GM19324 (cell line): Measurements from ENCODE around the gene CRACDL.

Experiments used
- ATAC-seq: cut with Tn5 transposase; IDR thresholded peaks from one replicate; pipeline ENCODE4 v1.9.1; 2021; ENCODE audit warnings: mild to moderate bottlenecking, moderate library complexity; ENCODE audit not compliant: unreplicated experiment, low FRiP score

Gene CRACDL, protein sequence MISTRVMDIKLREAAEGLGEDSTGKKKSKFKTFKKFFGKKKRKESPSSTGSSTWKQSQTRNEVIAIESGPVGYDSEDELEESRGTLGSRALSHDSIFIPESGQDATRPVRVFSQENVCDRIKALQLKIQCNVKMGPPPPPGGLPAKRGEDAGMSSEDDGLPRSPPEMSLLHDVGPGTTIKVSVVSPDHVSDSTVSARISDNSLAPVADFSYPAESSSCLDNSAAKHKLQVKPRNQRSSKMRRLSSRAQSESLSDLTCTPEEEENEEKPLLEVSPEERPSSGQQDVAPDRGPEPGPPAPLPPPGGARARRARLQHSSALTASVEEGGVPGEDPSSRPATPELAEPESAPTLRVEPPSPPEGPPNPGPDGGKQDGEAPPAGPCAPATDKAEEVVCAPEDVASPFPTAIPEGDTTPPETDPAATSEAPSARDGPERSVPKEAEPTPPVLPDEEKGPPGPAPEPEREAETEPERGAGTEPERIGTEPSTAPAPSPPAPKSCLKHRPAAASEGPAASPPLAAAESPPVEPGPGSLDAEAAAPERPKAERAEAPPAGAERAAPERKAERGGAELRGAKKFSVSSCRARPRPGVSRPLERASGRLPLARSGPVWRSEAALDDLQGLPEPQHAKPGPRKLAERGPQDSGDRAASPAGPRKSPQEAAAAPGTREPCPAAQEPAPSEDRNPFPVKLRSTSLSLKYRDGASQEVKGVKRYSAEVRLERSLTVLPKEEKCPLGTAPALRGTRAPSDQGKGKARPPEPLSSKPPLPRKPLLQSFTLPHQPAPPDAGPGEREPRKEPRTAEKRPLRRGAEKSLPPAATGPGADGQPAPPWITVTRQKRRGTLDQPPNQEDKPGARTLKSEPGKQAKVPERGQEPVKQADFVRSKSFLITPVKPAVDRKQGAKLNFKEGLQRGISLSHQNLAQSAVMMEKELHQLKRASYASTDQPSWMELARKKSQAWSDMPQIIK

DNA sequence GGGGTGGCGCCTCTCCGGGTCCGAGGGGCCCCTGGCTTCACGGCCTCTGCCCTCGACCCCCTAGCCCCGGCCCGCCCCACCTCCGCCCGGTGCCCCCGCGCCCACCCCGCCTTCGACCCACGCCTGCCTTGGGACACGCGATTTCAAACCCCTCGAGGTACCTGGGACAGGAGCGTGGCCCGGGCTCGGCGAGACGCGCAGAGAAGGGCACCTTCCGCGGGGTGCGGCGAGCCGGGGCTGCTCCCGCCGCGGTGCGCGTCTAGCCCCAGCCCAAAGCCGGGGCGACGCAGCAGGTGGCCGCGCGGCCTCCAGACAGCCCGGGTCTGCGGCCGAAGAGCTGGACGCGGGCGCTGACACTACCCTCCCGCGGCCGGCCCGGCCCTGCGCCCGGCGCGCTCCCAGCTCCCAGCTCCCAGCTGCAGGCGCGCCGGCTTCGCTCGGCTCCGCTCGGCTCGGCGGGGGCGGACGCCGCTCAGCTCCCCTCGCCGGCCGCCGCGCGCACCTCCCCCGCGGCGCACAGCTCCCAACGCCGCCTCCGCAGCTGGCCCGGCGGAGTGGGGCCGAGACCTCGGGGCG, at the start of gene CRACDL:
Gene CRACDL (minus strand): TSS at position 449 of the 576 bp plus-strand sequence. CDS start 89,425 bp downstream, outside the sequence.
- ATAC-seq = no peak

DNA sequence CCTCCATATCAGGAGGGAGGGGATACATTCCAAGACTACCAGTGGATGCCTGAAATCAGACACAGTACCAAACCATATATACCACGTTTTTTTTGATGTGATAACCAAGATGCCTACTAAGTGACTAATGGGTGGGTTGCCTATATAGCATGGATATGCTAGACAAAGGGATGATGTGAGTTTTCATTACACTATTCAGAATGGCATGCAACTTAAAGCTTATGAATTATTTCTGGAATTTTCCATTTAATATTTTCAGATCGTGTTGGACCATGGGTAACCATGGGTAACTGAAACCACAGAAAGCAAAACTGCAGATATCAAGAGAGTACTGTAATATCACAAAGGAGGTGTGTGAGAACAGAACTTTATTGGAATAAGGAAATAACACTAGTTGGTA, 39.6 kb upstream of the CRACDL start:
- no peak for ATAC-seq

DNA sequence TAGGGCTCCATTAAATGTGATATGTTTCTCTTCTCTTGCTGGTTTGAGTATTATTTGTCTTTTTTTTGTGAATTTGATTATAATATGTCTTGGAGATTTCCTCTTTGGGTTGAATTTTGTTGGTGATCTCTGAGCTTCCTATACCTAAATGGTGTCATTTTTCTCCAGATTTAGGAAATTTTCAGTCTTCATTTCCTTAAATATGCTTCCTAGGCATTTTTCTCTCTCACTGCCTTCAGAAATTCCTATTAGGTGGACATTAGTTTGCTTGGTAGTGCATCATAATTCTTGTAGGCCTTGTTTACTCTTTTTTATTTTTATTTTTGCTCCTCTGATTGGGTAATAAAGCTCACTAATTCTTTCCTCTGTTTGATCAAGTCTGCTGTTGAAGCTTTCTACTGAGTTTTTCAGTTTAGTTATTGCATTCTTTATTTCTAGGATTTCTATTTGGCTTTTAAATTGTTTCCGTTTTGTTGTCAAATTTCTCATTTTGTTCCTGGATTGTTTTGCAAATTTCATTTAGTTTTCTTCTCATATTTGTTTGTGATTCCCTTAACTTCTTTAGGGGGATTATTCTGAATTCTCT, 36.6 kb upstream of the CRACDL start:
- no peak for ATAC-seq

DNA sequence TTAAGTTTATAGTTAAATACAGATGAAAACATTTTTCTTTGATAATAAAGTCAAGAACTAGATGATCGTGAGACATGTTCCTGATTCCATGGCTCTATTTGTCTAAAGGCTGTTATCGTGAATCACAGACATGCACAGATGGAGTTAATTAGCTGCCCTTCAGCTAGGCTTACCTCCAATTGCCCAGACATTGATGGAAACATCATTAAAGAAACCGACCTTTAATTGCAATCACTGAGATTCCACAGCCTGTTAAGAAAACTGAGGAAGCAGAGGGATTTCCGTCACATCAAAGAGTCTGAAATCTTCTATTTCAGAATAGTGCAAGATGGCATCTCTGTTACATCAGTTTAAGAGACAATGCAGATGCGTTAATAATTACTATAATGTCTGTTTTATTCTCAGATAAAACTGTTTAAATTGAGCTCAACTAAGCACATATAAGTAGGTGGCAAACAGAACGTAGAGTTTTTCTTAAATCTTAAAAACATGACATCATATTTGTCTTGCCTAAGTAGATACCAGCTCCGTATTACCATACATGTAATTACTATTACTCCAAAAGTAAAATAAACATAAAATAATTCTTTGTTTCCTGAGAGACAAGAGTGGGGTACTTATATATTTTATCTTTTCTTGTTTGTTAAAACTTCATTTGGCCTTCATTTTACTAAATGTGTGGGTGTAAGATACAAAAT, 23.9 kb upstream of the CRACDL start:
- no peak for ATAC-seq

DNA sequence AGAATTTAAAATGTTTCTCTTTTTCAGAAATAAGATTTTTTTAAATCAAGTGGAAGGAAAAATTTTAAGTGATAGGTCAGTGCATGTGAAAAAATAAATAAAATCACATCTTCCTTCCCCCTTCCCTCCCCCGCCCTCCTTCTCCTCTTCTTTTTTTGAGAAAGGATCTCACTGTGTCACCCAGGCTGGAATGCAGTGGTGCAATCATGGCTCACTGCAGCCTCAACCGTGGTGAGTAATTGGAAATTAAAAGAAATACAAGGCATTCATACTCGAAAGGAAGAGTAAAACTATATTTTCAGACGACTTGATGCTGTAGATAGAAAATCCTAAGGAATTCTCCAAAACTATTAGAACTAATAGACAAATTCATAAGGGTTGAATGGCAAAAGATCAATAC, 16.9 kb upstream of the CRACDL start:
- no peak for ATAC-seq

DNA sequence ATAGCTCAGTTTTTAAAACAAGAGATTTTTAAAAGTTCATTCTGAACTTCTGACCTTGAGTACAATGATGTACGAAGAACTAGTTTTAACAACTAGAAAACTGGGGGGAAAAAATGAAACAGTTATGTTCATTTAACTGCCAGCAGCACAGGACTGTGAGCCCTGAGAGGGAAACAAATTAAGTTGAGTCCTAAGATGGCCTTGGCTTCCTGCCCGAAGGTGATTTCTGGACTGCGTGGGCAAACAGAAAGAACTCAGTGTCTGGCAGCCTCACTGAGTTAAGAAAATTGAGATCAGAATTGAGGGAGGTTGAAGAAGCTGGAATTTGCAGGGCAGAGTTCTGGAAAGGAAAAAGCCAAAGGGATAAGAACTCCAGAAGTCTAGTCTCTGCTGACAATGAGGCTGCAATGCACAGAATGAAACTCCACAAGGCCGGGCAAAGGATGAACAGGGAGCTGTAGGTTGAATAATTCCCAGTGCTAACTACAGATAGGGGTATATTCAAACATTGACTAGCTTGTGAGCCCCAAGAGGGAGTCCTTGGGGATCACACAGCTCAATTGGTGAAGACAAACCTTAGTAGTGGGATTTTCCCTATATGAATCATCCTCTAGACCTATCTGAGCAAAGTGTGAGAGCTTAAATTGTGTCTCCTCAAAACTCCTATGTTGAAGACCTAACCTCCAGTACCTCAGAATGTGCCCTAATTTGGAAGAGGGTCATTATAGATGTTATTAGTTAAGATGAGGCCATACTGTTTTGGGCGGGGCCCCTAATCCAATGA, 13.1 kb upstream of the CRACDL start:
- no peak for ATAC-seq

DNA sequence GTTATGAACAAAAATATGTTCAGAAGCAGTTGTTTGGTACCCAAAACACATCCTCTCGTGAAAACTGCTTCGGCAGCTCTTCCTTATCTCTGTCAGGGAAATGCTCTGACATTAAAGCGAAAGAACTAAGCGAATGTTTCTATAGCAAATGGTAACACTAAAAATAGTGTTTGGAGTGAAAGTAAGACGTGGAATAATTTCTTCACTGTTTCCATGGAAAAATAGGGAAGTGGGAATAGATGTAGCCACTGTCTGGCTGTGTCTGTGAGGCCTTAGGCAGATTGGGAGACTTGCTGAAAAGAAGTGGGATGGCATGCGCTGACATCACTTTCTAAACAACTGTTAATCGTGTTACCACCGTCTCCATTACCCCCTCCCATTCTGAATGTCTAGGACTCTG, 11.5 kb upstream of the CRACDL start:
- no peak for ATAC-seq

DNA sequence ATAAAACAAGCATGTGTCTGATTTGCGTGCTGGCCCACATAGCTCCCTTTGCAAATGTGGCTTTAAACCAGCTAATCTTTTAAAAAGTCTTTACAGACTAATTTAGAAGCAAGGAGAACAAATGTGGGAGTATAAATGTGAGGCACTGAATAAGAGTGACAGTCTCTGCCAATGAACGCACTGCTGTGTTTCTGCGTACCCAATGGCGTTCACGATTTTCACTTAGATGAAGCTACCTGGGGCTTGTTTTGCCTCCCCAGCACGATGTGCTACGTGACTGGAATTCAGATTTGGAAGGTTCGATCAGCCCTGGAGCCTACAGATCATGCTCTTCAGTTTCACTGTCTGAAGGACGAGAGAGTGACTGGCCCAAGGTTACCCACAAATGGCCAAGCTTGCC, 10.8 kb upstream of the CRACDL start:
- no peak for ATAC-seq

DNA sequence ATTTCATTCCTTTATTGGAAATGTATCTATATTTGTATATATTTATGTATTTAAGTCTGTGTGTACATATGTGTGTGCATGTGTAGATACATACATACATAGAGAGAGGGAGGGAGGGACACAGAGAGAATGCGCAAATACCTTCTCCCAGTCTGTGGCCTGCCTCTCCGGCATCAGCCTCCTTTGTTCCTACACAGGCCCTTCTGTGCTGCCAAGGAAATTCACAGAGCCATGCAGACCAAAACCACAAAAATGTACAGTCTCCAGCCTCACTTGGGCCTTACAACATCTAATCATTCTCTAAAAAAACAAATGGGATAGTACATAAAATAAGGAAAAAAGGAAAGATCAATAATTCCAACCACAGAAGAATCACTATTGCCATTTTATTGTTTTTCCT, 8.8 kb upstream of the CRACDL start:
- no peak for ATAC-seq

DNA sequence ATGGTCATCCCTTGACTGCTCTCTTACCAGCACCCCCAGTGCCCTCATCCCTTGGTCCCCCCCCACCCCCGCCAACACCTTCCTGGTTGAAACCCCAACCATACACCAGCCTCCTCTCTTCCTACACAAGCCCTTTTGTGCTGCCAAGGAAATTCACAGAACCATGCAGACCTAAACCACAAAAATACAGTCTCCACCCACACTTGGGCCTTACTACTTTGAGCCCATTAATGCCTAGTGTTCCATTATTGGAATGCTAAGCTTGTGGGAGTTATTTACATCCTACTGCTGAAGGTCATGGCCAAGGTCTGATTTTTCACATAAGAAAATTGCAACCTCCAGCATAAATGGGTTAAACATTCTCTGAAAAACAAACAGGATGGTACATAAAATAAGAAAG, 4.1 kb upstream of the CRACDL start:
- no peak for ATAC-seq

DNA sequence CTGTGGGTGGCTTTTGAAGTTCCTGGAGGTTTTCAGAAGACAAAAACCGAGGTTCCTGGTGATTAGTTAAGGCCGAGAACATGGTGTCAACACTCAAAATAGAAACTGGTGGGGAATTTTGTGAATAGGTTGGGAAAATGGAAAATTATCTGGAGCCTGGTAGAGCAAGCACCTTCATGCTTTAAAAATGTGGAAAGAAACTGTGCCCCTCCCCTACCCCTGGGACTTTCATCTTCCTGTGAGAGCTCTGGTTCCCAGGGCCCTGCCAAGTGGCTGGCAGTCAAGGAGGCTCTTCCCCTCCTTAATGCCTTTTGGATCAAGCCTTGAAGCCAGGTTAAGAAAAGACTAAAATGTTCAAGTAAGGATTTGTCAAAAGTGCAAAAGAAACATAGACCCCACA, 1.9 kb upstream of the CRACDL start:
- no peak for ATAC-seq

DNA sequence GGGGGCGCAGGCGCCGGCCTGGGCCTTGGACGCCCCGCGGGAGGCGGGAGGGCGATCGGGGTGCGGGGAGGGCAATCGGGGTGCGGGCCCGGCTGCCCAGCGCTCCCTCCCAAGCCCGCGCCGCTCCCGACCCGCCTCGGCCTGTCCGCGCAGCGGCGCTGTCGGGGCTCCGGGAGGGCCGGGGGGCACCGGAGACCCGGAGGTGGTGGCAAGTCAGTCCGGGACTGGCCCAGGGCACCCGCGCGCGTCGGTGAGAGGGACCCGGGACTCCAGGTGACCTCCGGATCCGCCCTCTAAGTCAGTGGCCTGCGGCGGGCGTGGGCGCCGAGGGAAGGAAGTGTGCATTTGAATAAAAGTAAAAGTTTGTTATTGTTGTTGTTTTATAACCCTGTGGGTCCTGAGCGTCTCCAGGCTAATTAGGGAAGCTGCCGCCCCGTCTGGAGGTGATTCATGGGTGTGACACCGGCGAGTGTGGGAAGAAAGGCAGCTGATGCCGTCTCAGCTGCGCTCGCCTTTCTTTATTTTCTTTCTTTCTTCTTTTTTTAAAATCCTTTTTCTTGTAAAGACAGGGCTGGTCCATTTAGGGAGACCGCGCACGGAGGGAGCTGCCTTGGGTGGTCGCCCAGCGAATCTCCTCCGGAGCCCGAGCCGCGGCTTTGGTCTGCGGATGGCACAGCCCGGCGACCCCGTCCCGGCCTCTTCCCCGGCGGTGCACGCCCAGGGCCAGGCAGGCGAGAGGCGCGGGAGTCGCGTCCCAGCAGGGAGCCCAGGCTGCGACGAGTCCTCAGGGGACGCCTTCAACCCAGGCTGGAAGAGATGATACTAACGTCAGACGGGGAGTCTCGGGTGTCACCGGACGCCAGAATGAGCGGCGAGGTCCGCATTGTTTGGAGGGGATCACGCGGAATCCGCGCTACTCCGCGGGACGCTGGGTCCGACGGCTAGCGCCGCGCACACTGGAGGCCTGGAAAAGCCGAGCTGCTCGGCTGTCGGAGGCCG, 627 bp upstream of the CRACDL start:
- ATAC-seq = no peak

DNA sequence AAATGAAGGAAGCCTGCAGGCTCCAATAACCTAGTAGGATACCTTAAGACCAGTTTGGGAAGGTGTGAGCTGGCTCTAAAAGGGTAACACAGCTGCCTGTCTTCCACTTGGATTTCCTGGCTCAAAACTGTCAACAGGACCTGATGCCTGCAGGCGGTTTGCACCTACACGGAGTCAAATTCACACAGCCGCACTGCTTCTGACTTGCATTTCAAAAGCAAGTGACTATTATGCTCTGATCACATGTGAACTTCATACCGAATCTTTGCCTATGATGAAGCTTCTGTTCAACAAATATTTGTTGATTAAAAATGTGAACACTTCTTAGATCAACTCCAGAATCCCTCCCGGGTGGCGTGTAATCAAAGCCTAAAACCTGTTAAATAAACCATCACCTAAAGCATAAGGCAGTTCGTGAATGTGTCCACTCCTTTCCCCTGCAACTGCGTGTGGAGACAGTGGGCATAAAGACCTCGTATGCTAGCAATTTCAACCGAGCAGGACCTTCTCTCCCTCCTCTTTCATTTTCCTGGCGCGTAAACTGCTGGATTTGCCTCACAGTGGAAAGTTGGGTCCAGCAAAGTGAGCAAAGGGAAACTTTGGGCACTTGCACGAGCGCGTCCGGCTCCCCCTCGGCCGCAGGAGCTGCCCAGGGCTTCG, 784 bp downstream of the CRACDL start:
- no peak for ATAC-seq

DNA sequence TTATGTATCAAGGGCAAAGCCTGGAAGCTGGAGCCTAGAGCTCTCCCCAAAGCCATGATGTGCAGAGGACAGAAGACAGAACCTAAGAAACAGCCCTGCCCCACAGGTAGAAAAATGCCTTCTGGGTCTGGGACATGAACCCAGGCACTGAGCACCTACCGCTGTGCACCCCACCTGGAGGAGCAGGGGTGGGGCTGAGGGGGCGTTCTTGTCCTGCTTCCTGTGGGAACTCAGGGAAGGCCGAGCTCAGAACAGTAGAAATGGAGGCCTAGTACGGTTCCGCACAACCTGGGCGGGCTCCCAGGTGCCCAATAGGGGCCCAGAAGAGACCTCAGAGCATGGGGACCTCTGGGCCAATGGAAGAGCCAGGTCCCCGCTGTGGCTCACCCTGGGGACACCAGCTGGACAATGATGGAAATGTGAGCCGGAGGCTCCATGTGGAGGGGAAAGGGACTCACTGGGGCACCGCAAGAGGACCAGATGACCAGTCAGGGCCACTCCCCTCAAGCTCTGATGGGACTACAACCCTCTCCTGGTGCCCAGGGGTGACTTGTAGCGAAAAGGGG, 3.2 kb downstream of the CRACDL start:
- no peak for ATAC-seq

DNA sequence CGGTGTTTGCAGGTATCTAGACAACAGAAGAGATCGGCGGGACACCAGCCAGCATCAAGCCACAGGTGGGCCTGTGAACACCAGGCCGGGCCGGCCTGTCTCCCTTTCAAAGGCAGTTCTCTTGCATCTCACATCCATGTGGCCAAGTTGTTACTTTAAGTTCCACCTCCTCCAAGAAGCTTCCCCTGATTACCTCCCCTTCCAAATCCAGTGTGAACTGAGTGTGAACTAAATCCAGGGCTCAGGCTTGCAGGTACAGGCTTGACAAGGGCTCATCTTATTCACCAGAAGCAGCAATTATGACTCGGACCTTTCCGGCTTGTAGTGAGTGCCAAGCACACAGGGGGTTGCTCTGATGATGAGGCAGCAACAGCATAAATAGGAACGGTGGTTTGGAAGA, 3.9 kb downstream of the CRACDL start:
- ATAC-seq = no peak

DNA sequence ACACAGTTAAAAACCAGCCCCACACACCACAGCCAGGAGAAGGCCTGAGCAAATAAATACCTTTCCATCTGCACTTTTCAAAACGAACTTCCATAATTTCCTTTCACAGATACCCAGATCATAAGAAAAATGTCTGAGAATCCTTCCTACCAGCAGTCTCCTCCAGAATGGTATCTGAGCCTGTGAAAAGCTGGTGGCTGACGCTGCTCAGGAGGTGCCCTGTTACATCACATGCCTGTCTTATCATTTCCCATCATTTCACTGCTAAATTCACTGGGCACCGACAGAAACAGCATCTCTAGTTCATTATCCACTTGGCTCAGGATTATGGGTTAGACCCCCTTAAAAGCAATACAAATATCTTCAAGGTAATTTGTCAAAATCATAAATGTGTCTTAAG, 4.4 kb downstream of the CRACDL start:
- no peak for ATAC-seq

DNA sequence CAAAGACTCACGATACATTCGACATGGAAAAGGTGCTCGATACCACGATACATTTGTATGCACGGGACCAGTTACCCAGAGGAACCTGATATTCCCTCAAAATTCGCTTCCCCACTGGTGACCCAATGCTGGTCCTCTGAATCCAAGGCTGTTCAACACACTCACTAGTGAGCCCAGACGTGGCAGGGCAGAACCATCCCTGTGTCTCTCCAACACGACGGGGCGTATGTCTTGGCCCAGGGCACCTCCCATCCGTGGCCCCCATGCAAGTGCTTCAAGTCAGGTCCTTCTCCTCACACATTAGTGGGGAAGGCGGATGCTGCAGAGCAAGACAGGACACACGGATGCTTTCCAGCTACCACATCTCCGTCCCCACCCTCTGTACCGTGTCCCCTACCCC, 6.1 kb downstream of the CRACDL start:
- no peak for ATAC-seq
